ENCODE measurements around the gene FBXL4. TPM values are rescaled to one million over a fixed set of nuclear protein-coding genes. Genes with fewer than 3 reads are reported as not detected.

The FBXL4 gene
- total RNA-seq, 4 donors from 2014 or later = 23.9 to 38.0 (median 28.7) TPM

- peaks cover 0 to 16% (median 0%) of the 10 kb centered on the region in 3 donors for H3K36me3 ChIP-seq
- TF ChIP-seq POLR2A (IDR thresholded peaks at IDR 0.05) (no peak), CTCF (IDR thresholded peaks at IDR 0.05) (no peak), EP300 (IDR thresholded peaks at IDR 0.05) (no peak)
- no peak overlapping the region for H3K27ac ChIP-seq
- no peak for DNase-seq (ENCODE audit: low spot score in 2 of 2)
- H3K4me3 ChIP-seq = no peak overlapping the region
- no peaks in the 10 kb centered on the region for H3K27me3 ChIP-seq
- peaks cover 0 to 32% (median 7%) of the 10 kb centered on the region in 4 donors for H3K9me3 ChIP-seq
- 94 to 96% methylated on average over 3 of the region's 3 CpGs for WGBS, 2 donors
- H3K4me1 ChIP-seq = peaks cover 0 to 34% (median 4%) of the 10 kb centered on the region in 4 donors
Measured at GRCh38 chr6:98942263-98942803, 5.4 kb downstream of the FBXL4 start.

GRCh38 chr6:98941319-98941718, 6.4 kb downstream of the FBXL4 start:
- no peaks in the 10 kb centered on the region for H3K27me3 ChIP-seq
- 68 to 75% methylated on average over 2 of the region's 2 CpGs for WGBS, 2 donors
- H3K27ac ChIP-seq = no peak overlapping the region
- H3K9me3 ChIP-seq = peaks cover 0 to 32% (median 7%) of the 10 kb centered on the region in 4 donors
- H3K36me3 ChIP-seq = peaks cover 0 to 16% (median 0%) of the 10 kb centered on the region in 3 donors
- TF ChIP-seq CTCF (IDR thresholded peaks at IDR 0.05) = no peak
- TF ChIP-seq EP300 (IDR thresholded peaks at IDR 0.05) = no peak
- no peak for TF ChIP-seq POLR2A (IDR thresholded peaks at IDR 0.05)
- peaks cover 0 to 27% (median 4%) of the 10 kb centered on the region in 4 donors for H3K4me1 ChIP-seq
- no peak for DNase-seq (ENCODE audit: low spot score in 2 of 2)
- no peak overlapping the region for H3K4me3 ChIP-seq

GRCh38 chr6:98937351-98937750, 10.4 kb downstream of the FBXL4 start:
- no peak overlapping the region for H3K27ac ChIP-seq
- H3K27me3 ChIP-seq = no peaks in the 10 kb centered on the region
- no peak for DNase-seq (ENCODE audit: low spot score in 2 of 2)
- peaks cover 0 to 28% (median 7%) of the 10 kb centered on the region in 4 donors for H3K9me3 ChIP-seq
- no peak overlapping the region for H3K4me3 ChIP-seq
- no peak for TF ChIP-seq POLR2A (IDR thresholded peaks at IDR 0.05)
- TF ChIP-seq EP300 (IDR thresholded peaks at IDR 0.05) = no peak
- no peak for TF ChIP-seq CTCF (IDR thresholded peaks at IDR 0.05)
- peaks cover 0 to 16% (median 0%) of the 10 kb centered on the region in 3 donors for H3K36me3 ChIP-seq
- WGBS, 2 donors = 91 to 94% methylated on average over 3 of the region's 3 CpGs
- peaks cover 0 to 18% (median 2%) of the 10 kb centered on the region in 4 donors for H3K4me1 ChIP-seq

- TF ChIP-seq POLR2A (IDR thresholded peaks at IDR 0.05) = no peak
- no peak for TF ChIP-seq CTCF (IDR thresholded peaks at IDR 0.05)
- TF ChIP-seq EP300 (IDR thresholded peaks at IDR 0.05) = no peak
- H3K27me3 ChIP-seq = no peaks in the 10 kb centered on the region
- 48 to 54% methylated on average over 7 of the region's 7 CpGs for WGBS, 2 donors
Measured at GRCh38 chr6:98932381-98932780, 15.4 kb downstream of the FBXL4 start.

GRCh38 chr6:98931696-98932095, 16.1 kb downstream of the FBXL4 start:
- Histone ChIP-seq H3K27ac (no peak overlapping the region), H3K4me3 (no peak overlapping the region), H3K9me3 (no peaks in the 10 kb centered on the region), H3K36me3 (peaks cover 0 to 3% (median 0%) of the 10 kb centered on the region in 3 donors), H3K27me3 (no peaks in the 10 kb centered on the region), H3K4me1 (peaks cover 0 to 35% (median 5%) of the 10 kb centered on the region in 4 donors)
- no peak for TF ChIP-seq CTCF (IDR thresholded peaks at IDR 0.05)
- TF ChIP-seq EP300 (IDR thresholded peaks at IDR 0.05) = no peak
- TF ChIP-seq POLR2A (IDR thresholded peaks at IDR 0.05) = no peak
- no peak for DNase-seq (ENCODE audit: low spot score in 2 of 2)
- WGBS, 2 donors = 52 to 66% methylated on average over 3 of the region's 3 CpGs

More at GRCh38 chr6:98932381-98932780, 15.4 kb downstream of the FBXL4 start:
- no peaks in the 10 kb centered on the region for H3K9me3 ChIP-seq
- peaks cover 0 to 35% (median 5%) of the 10 kb centered on the region in 4 donors for H3K4me1 ChIP-seq
- DNase-seq (ENCODE audit: low spot score in 2 of 2) = no peak
- no peak overlapping the region for H3K27ac ChIP-seq
- H3K36me3 ChIP-seq = no peaks in the 10 kb centered on the region
- H3K4me3 ChIP-seq = no peak overlapping the region

Data from tibial nerve (tissue), 4 donors.